BLaER1 (cell line): Measurements from ENCODE around the gene MESP1.

Experiments
- H3K27ac ChIP-seq: shearing (Covaris generic); formaldehyde crosslinking; 2 replicates; pipeline ENCODE4 v1.8.1; 2022
- H3K27me3 ChIP-seq: shearing (Covaris generic); formaldehyde crosslinking; 2 replicates; pipeline ENCODE4 v1.8.1; 2022
- H3K36me3 ChIP-seq: shearing (Covaris generic); formaldehyde crosslinking; 2 replicates; pipeline ENCODE4 v1.8.1; 2022
- H3K4me1 ChIP-seq: shearing (Covaris generic); formaldehyde crosslinking; 2 replicates; pipeline ENCODE4 v1.8.1; 2022
- H3K4me2 ChIP-seq: shearing (Covaris generic); formaldehyde crosslinking; 2 replicates; pipeline ENCODE4 v1.8.1; 2022
- H3K4me3 ChIP-seq: shearing (Covaris generic); formaldehyde crosslinking; 2 replicates; pipeline ENCODE4 v1.8.1; 2022
- H3K9ac ChIP-seq: shearing (Covaris generic); formaldehyde crosslinking; 2 replicates; pipeline ENCODE4 v1.8.1; 2022
- H3K9me3 ChIP-seq: shearing (Covaris generic); formaldehyde crosslinking; 2 replicates; pipeline ENCODE4 v1.8.1; 2022
- H4K20me1 ChIP-seq: shearing (Covaris generic); formaldehyde crosslinking; 2 replicates; pipeline ENCODE4 v1.8.1; 2022
- Cebpa-rat ChIP-seq: shearing (Covaris generic); IDR thresholded peaks from 2 replicates; pipeline ENCODE4 v1.8.1; 2022

Gene MESP1

GRCh38 chr15:89731275-89731674 lies 19.8 kb downstream of the MESP1 start:
- Histone ChIP-seq H3K9me3 (no peaks in the 10 kb centered on the region), H3K36me3 (no peaks in the 10 kb centered on the region), H3K4me1 (peaks cover 6% of the 10 kb centered on the region; the same call in 1 of the 2 replicates), H3K27me3 (no peaks in the 10 kb centered on the region), H4K20me1 (no peaks in the 10 kb centered on the region), H3K9ac (no peak overlapping the region), H3K4me3 (no peak overlapping the region), H3K4me2 (no peak overlapping the region), H3K27ac (no peak overlapping the region)
- no peak for TF ChIP-seq Cebpa-rat

- Histone ChIP-seq H3K9me3 (peaks cover 5% of the 10 kb centered on the region; the same call in 1 of the 2 replicates), H3K4me2 (no peak overlapping the region), H3K4me1 (no peaks in the 10 kb centered on the region), H3K9ac (no peak overlapping the region), H4K20me1 (no peaks in the 10 kb centered on the region), H3K27ac (no peak overlapping the region), H3K4me3 (no peak overlapping the region), H3K36me3 (no peaks in the 10 kb centered on the region), H3K27me3 (no peaks in the 10 kb centered on the region)
- TF ChIP-seq Cebpa-rat, result no peak
Observed at GRCh38 chr15:89728254-89728653, 22.8 kb downstream of the MESP1 start.

GRCh38 chr15:89725064-89725463 lies 26.0 kb downstream of the MESP1 start:
- Histone ChIP-seq H3K27ac (no peak overlapping the region), H4K20me1 (no peaks in the 10 kb centered on the region), H3K9ac (no peak overlapping the region), H3K27me3 (no peaks in the 10 kb centered on the region), H3K36me3 (no peaks in the 10 kb centered on the region), H3K9me3 (peaks cover 5% of the 10 kb centered on the region; the same call in 1 of the 2 replicates), H3K4me2 (no peak overlapping the region), H3K4me3 (no peak overlapping the region), H3K4me1 (no peaks in the 10 kb centered on the region)
- TF ChIP-seq Cebpa-rat, result no peak

- Histone ChIP-seq H3K4me2 (no peak overlapping the region), H3K4me3 (no peak overlapping the region), H3K36me3 (no peaks in the 10 kb centered on the region), H4K20me1 (no peaks in the 10 kb centered on the region), H3K9ac (no peak overlapping the region), H3K27me3 (no peaks in the 10 kb centered on the region), H3K27ac (no peak overlapping the region), H3K4me1 (no peaks in the 10 kb centered on the region), H3K9me3 (peaks cover 5% of the 10 kb centered on the region; the same call in 1 of the 2 replicates)
- no peak for TF ChIP-seq Cebpa-rat
Observed at GRCh38 chr15:89724621-89725020, 26.4 kb downstream of the MESP1 start.

- no peak for TF ChIP-seq Cebpa-rat
- no peak overlapping the region for H3K4me3 ChIP-seq
- H3K4me2 ChIP-seq, result no peak overlapping the region
- H3K4me1 ChIP-seq, result no peaks in the 10 kb centered on the region
- no peaks in the 10 kb centered on the region for H3K36me3 ChIP-seq
- no peaks in the 10 kb centered on the region for H4K20me1 ChIP-seq
- no peak overlapping the region for H3K9ac ChIP-seq
- H3K27ac ChIP-seq, result no peak overlapping the region
- H3K27me3 ChIP-seq, result no peaks in the 10 kb centered on the region
- peaks cover 5% of the 10 kb centered on the region; the same call in 1 of the 2 replicates for H3K9me3 ChIP-seq
Observed at GRCh38 chr15:89723031-89723430, 28.0 kb downstream of the MESP1 start.

- Histone ChIP-seq H3K4me2 (no peak overlapping the region), H3K4me3 (no peak overlapping the region), H3K36me3 (no peaks in the 10 kb centered on the region), H3K9ac (no peak overlapping the region), H3K4me1 (no peaks in the 10 kb centered on the region), H4K20me1 (no peaks in the 10 kb centered on the region), H3K27me3 (no peaks in the 10 kb centered on the region), H3K9me3 (no peaks in the 10 kb centered on the region), H3K27ac (no peak overlapping the region)
- no peak for TF ChIP-seq Cebpa-rat
Observed at GRCh38 chr15:89714775-89715174, 36.3 kb downstream of the MESP1 start.

GRCh38 chr15:89707577-89707976 lies 43.5 kb downstream of the MESP1 start:
- no peaks in the 10 kb centered on the region for H3K4me1 ChIP-seq
- no peaks in the 10 kb centered on the region for H3K36me3 ChIP-seq
- no peak overlapping the region for H3K4me3 ChIP-seq
- H3K9me3 ChIP-seq, result no peaks in the 10 kb centered on the region
- H4K20me1 ChIP-seq, result no peaks in the 10 kb centered on the region
- no peak overlapping the region for H3K9ac ChIP-seq
- no peaks in the 10 kb centered on the region for H3K27me3 ChIP-seq
- TF ChIP-seq Cebpa-rat, result no peak
- H3K4me2 ChIP-seq, result no peak overlapping the region
- no peak overlapping the region for H3K27ac ChIP-seq

GRCh38 chr15:89704411-89704810 lies 46.6 kb downstream of the MESP1 start:
- no peak overlapping the region for H3K4me3 ChIP-seq
- H3K36me3 ChIP-seq, result no peaks in the 10 kb centered on the region
- no peak for TF ChIP-seq Cebpa-rat
- no peak overlapping the region for H3K27ac ChIP-seq
- no peaks in the 10 kb centered on the region for H4K20me1 ChIP-seq
- H3K9me3 ChIP-seq, result no peaks in the 10 kb centered on the region
- no peak overlapping the region for H3K9ac ChIP-seq
- H3K4me2 ChIP-seq, result no peak overlapping the region
- H3K27me3 ChIP-seq, result no peaks in the 10 kb centered on the region
- no peaks in the 10 kb centered on the region for H3K4me1 ChIP-seq
